ENCODE results near the gene NAA16. TPM values are rescaled to one million over a fixed set of nuclear protein-coding genes. Genes with fewer than 3 reads are reported as not detected.

The NAA16 gene
- total and polyA plus RNA-seq, 2 of the 4 experiments (the other 2 are of a cell fraction) = 6.6 to 8.8 TPM

DNA sequence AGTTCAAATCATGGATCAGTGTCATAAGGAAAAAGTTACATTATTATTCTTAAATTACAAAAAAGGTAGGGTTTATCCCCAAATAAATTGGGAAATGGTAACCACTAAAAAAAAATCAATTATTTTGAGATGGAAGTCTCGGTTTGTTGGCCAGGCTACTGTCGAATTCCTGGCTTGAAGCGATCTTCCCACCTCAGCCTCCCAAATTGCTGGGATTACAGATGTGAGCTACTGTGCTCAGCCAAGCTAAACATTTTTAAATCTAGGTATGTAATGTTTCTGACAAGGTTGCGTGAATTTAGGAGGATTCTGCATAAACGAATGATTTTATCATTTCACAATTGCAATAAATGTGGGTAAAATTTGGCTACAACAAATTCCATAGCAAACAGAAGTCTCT lies 2.0 kb downstream of the NAA16 start:
- no peak overlapping the region for H2AK5ac ChIP-seq (ENCODE audit: low read depth, low read length)
- H3K4me1 ChIP-seq (ENCODE audit: control insufficient read depth, insufficient read depth, low read length) = peaks cover 8% of the 10 kb centered on the region
- no peak overlapping the region for H2BK120ac ChIP-seq (ENCODE audit: low read depth, low read length)
- H2BK20ac ChIP-seq (ENCODE audit: low read depth, low read length) = no peak overlapping the region
- dilution Hi-C loops (cut with HindIII; ENCODE audit: low sequenced_read_pairs, unreplicated experiment) = no loop called here
- 0 out of 2 replicates have a peak overlapping the region, but pooled peaks have one; percentile 48 for H3K14ac ChIP-seq (replicated peaks; ENCODE audit: low read depth, low read length)
- no peak overlapping the region for H4K91ac ChIP-seq (ENCODE audit: insufficient read depth, low read depth, low read length)
- no peak overlapping the region for H2BK15ac ChIP-seq (ENCODE audit: low read depth, low read length)
- peaks cover 5 to 43% of the 10 kb centered on the region in 2 experiments; a peak in 3 of 4 replicates for H3K79me1 ChIP-seq (ENCODE audit: low read depth in 1 of 2, low read length in 2 of 2)
- H4K20me1 ChIP-seq (ENCODE audit: insufficient read depth, low read length) = peaks cover 31% of the 10 kb centered on the region
- H3K23ac ChIP-seq (ENCODE audit: low read depth, low read length) = peak overlapping the region; percentile 62; the same call in 1 of the 2 replicates
- H3K27ac ChIP-seq (ENCODE audit: insufficient read depth, low read length) = no peak overlapping the region
- H3K4me3 ChIP-seq (ENCODE audit: insufficient read depth, low read depth, low read length) = peak overlapping the region; percentile 23; the same call in 1 of the 2 replicates
- no CpG with 5 or more reads among the region's 5 CpGs for WGBS, 2 experiments (ENCODE audit: extremely low coverage in 2 of 2, insufficient read length in 1 of 2)
- ATAC-seq (ENCODE audit: low read depth) (no peak), DNase-seq (no peak)
- CTCF ChIA-PET = no interaction called here
- no peak overlapping the region for H2AK9ac ChIP-seq (replicated peaks; ENCODE audit: low read depth, low read length, poor library complexity)
- no peak overlapping the region for H3K56ac ChIP-seq (ENCODE audit: extremely low read depth, insufficient read depth, low read length)
- no peak overlapping the region for H2BK5ac ChIP-seq (ENCODE audit: low read depth, low read length, poor library complexity, severe bottlenecking)
- H3K36me3 ChIP-seq (ENCODE audit: control insufficient read depth, insufficient read depth, low read length) = no peaks in the 10 kb centered on the region; the same call in 1 of the 2 replicates
- H4K8ac ChIP-seq (ENCODE audit: low read depth in 2 of 2, low read length in 2 of 2) = no peak overlapping the region
- H3K9me3 ChIP-seq (ENCODE audit: control insufficient read depth, insufficient read depth, low read length) = no peaks in the 10 kb centered on the region
- no peak overlapping the region for H4K5ac ChIP-seq (ENCODE audit: low read depth, low read length)
- no peak overlapping the region for H2AFZ ChIP-seq (replicated peaks; ENCODE audit: low read length, poor library complexity)
- TF ChIP-seq, protein P1, sequence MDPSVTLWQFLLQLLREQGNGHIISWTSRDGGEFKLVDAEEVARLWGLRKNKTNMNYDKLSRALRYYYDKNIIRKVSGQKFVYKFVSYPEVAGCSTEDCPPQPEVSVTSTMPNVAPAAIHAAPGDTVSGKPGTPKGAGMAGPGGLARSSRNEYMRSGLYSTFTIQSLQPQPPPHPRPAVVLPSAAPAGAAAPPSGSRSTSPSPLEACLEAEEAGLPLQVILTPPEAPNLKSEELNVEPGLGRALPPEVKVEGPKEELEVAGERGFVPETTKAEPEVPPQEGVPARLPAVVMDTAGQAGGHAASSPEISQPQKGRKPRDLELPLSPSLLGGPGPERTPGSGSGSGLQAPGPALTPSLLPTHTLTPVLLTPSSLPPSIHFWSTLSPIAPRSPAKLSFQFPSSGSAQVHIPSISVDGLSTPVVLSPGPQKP (IDR thresholded peaks at IDR 0.05; ENCODE audit: borderline replicate concordance, low read depth, low read length) = no peak
- no peak for TF ChIP-seq RFX5 (IDR thresholded peaks at IDR 0.05; ENCODE audit: low read depth, low read length)
- H3K9me1 ChIP-seq (ENCODE audit: insufficient read depth, low read length) = peaks cover 8% of the 10 kb centered on the region
- POLR2A ChIA-PET (ENCODE audit: unreplicated experiment) = no interaction called here
- no peak overlapping the region; the same call in 1 of the 2 replicates for H3K4ac ChIP-seq (ENCODE audit: low read depth, low read length)
- in situ Hi-C loops (cut with MboI; ENCODE audit: low sequenced_read_pairs) = loop anchor here (25.0 kb wide), 1 partner anchor 226 kb away; no protein-coding TSS in a partner anchor
- no TSS peak for BruUV-seq (replicated peaks)
- H3K18ac ChIP-seq (ENCODE audit: low read depth, low read length) = no peak overlapping the region
- no peaks in the 10 kb centered on the region for H3K27me3 ChIP-seq (ENCODE audit: control insufficient read depth, insufficient read depth, low read length)
- H3K4me2 ChIP-seq (ENCODE audit: low read depth, low read length) = peak overlapping the region; percentile 54
- peak overlapping the region; percentile 62 for H3K9ac ChIP-seq (ENCODE audit: low read depth, low read length)
- intact Hi-C loops (cut with micrococcal nuclease) = loop anchor here (1.0 to 5.0 kb wide), 2 partner anchors 89 to 251 kb away; partner anchors contain the start of gene WBP4

Data from IMR-90 (cell line).